ENCODE measurements around the gene FBXW12.

DNA sequence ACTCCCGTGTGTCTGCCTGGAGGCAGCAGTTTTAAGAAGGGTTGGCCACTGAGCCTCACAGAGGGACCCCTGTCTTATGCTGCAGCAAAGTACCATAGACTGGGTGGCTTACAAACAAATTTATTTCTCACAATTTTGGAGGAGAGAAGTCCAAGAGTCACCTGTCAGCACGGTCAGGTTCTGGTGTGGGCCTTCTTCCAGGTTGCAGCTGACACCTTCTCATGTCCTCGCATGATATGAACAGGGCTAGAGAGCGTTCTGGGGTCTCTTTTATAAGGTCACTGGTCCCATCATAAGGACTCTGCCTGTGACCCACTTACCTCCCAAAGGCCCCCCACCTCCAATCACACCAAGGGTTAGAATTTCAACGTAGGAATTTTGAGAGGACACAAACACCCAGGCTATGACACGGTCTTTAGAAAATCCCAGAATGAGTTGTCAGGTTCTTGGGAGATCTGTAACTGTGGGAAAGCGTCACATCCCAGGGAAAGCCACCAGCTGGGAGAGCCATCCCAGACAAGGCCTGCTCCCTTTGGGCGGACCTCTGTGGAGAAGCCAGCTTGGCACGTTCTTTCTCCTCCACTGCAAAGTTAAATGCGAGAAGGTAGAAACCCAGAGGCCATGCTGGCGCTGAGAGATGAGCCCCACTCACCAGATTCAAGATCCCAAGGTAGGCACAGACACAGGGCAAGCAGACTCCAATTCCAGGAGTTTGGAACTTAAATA is at the start of gene FBXW12:
- TF ChIP-seq, protein P1, sequence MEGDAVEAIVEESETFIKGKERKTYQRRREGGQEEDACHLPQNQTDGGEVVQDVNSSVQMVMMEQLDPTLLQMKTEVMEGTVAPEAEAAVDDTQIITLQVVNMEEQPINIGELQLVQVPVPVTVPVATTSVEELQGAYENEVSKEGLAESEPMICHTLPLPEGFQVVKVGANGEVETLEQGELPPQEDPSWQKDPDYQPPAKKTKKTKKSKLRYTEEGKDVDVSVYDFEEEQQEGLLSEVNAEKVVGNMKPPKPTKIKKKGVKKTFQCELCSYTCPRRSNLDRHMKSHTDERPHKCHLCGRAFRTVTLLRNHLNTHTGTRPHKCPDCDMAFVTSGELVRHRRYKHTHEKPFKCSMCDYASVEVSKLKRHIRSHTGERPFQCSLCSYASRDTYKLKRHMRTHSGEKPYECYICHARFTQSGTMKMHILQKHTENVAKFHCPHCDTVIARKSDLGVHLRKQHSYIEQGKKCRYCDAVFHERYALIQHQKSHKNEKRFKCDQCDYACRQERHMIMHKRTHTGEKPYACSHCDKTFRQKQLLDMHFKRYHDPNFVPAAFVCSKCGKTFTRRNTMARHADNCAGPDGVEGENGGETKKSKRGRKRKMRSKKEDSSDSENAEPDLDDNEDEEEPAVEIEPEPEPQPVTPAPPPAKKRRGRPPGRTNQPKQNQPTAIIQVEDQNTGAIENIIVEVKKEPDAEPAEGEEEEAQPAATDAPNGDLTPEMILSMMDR (IDR thresholded peaks at IDR 0.05 in 2 of 3, conservative IDR thresholded peaks at IDR 0.05 in 1 of 3; ENCODE audit: borderline replicate concordance in 1 of 3, insufficient read depth in 1 of 3, low read depth in 2 of 3, low read length in 2 of 3) = no peak
- TF ChIP-seq RAD21 (IDR thresholded peaks at IDR 0.05; ENCODE audit: low read depth) = no peak
- no peak for TF ChIP-seq CEBPB (IDR thresholded peaks at IDR 0.05; ENCODE audit: low read depth)
- TF ChIP-seq POLR2AphosphoS5 (IDR thresholded peaks at IDR 0.05; ENCODE audit: low read depth, low read length) = no peak
- no peak for TF ChIP-seq POLR2A (IDR thresholded peaks at IDR 0.05; ENCODE audit: borderline replicate concordance, extremely low read depth, insufficient read depth, insufficient read length)
- no peak for TF ChIP-seq SIN3A (IDR thresholded peaks at IDR 0.05; ENCODE audit: low read depth)
- no peak for TF ChIP-seq EZH2 (IDR thresholded peaks at IDR 0.05)
- no peak for TF ChIP-seq EGR1 (IDR thresholded peaks at IDR 0.05; ENCODE audit: low read depth)
- TF ChIP-seq EZH2phosphoT487 (IDR thresholded peaks at IDR 0.05; ENCODE audit: borderline replicate concordance) = no peak
- no peak for TF ChIP-seq ELF1 (IDR thresholded peaks at IDR 0.05; ENCODE audit: borderline replicate concordance, low read depth)
- no peak for TF ChIP-seq JUND (IDR thresholded peaks at IDR 0.05)
- TF ChIP-seq MAX (IDR thresholded peaks at IDR 0.05) = no peak

Data from HCT116 (cell line).